Ectodermal cell (in vitro differentiated cells): ENCODE measurements around the gene RNH1.

ENCODE experiments used
- H3K27ac ChIP-seq: 2 replicates; pipeline ENCODE4 v1.7.0; 2013; ENCODE audit warnings: mild to moderate bottlenecking, low read depth, low read length; ENCODE audit not compliant: insufficient read depth, poor library complexity, severe bottlenecking
- H3K27me3 ChIP-seq: 2 replicates; pipeline ENCODE4 v1.7.0; 2013; ENCODE audit warnings: mild to moderate bottlenecking, low read length; ENCODE audit not compliant: insufficient read depth, control insufficient read depth, poor library complexity, severe bottlenecking
- H3K36me3 ChIP-seq: one replicate; pipeline ENCODE4 v1.7.0; 2013; ENCODE audit warnings: low read length; ENCODE audit not compliant: control insufficient read depth, insufficient read depth
- H3K4me1 ChIP-seq: one replicate; pipeline ENCODE4 v1.7.0; 2013; ENCODE audit warnings: low read length; ENCODE audit not compliant: control insufficient read depth, insufficient read depth
- H3K4me3 ChIP-seq: 2 replicates; pipeline ENCODE4 v1.7.0; 2013; ENCODE audit warnings: low read depth, low read length, control low read depth; ENCODE audit not compliant: insufficient read depth
- H3K9me3 ChIP-seq: 2 replicates; pipeline ENCODE4 v1.7.0; 2013; ENCODE audit warnings: mild to moderate bottlenecking, low read length, moderate library complexity; ENCODE audit not compliant: control insufficient read depth
- WGBS, 2 experiments: methylation state at CpG; one replicate each; pipeline ENCODE4 v1.1.7; 2013; ENCODE audit warnings: missing lambda C conversion rate in 2 of 2; 5-methylcytosine and 5-hydroxymethylcytosine counted together

The RNH1 gene

DNA sequence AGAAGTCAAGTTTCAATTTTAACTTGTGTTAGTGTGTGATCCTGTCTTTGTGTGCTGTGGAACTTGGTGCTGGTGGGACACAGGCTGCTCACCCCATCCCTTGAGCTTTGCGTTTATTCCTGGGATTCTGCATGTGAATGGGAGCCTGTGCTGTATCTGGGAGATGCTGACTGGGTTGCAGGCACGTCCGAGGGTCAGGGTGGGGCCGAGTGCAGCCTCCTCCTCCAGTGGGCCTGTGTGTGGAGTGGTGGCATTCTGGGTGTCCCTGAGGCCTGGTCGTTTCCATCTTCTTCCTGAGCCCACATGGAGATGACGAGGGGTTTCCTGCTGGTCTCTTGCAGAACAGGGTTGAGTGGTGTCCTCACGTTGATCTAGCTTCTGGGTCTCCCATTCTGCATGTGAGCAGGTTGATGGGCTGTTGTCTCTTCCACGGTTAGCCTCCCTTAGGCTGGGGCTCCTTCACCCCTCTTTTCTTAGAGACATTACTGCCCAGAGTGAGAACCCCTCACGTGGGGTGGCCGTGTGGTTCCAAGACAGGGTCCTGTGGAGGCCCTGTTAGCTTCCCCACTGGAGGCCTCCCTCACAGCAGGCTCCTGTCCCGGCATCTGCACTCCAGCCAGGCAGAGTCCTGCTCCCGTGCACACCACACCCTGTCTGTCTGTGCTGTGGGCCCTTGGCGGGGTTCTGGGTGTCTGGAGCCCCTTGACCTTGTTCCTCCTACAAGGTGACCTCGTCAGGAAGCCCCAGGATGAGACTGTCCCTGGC lies 52.1 kb downstream of the RNH1 start:
- Histone ChIP-seq H3K4me1 (peaks cover 7% of the 10 kb centered on the region), H3K4me3 (no peak overlapping the region), H3K27me3 (no peaks in the 10 kb centered on the region), H3K36me3 (peaks cover 2% of the 10 kb centered on the region), H3K27ac (no peak overlapping the region), H3K9me3 (no peaks in the 10 kb centered on the region)
- WGBS, 2 experiments, result 80% methylated on average over 14 of the region's 14 CpGs

DNA sequence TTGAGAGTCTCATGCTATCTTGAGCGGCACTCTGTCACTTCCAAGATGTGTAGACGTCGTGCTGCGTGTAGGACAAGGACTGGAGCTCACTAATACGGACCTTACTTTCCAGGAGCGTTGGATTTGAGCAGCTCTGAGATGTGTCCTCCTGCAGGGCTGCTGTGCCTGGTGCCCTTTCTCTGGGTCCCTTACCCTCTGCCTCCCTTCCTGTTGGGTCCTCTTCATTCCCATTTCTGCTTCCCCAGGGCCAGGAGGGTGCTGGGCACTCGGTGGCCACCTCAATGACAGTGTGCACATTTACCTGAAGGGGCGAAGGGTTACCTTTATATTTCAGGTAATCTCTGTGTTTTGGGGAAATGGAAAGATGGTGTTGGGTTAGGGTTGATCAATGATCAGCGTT lies 53.0 kb downstream of the RNH1 start:
- peaks cover 2% of the 10 kb centered on the region for H3K36me3 ChIP-seq
- H3K27ac ChIP-seq, result no peak overlapping the region
- peaks cover 7% of the 10 kb centered on the region for H3K4me1 ChIP-seq
- H3K27me3 ChIP-seq, result no peaks in the 10 kb centered on the region
- no peaks in the 10 kb centered on the region for H3K9me3 ChIP-seq
- 96% methylated on average over 9 of the region's 9 CpGs for WGBS, 2 experiments
- H3K4me3 ChIP-seq, result no peak overlapping the region

GRCh38 chr11:453564-453963 lies 53.5 kb downstream of the RNH1 start:
- H3K4me1 ChIP-seq, result peaks cover 10% of the 10 kb centered on the region
- H3K4me3 ChIP-seq, result no peak overlapping the region
- 94 to 96% methylated on average over 13 of the region's 13 CpGs for WGBS, 2 experiments
- peaks cover 2% of the 10 kb centered on the region for H3K36me3 ChIP-seq
- H3K27me3 ChIP-seq, result no peaks in the 10 kb centered on the region
- H3K27ac ChIP-seq, result no peak overlapping the region
- H3K9me3 ChIP-seq, result no peaks in the 10 kb centered on the region

DNA sequence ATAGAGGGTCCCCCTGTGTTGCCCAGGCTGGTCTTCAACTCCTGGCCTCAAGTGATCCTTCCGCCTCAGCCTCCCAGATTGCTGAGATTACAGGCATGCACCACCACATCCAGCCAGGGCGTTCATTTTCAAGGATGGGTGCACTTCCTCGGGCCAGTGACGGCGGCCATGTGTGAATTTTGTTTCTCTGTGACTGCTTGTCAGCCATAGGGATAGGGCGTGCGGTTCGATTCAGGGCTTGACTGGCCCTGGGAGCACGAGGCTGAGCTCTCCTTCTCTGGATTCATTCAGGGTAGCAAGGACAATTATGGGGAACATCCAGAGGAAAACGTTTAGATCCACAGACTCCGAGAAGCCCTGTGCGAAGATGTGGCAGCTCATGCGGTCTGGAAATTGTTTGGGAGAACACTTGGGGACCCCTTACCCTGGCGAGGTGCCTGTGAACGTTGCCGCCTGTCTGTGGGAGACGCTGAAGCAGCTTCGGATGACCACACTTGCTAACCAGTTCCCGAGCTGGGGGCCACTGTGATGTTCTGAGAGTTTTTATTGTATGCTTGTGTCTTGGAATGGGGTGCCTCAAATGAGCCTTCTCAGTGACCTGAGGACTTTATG lies 54.0 kb downstream of the RNH1 start:
- Histone ChIP-seq H3K27me3 (no peaks in the 10 kb centered on the region), H3K4me1 (peaks cover 10% of the 10 kb centered on the region), H3K27ac (no peak overlapping the region), H3K9me3 (no peaks in the 10 kb centered on the region), H3K36me3 (peaks cover 2% of the 10 kb centered on the region), H3K4me3 (no peak overlapping the region)
- 94 to 95% methylated on average over 19 of the region's 19 CpGs for WGBS, 2 experiments

DNA sequence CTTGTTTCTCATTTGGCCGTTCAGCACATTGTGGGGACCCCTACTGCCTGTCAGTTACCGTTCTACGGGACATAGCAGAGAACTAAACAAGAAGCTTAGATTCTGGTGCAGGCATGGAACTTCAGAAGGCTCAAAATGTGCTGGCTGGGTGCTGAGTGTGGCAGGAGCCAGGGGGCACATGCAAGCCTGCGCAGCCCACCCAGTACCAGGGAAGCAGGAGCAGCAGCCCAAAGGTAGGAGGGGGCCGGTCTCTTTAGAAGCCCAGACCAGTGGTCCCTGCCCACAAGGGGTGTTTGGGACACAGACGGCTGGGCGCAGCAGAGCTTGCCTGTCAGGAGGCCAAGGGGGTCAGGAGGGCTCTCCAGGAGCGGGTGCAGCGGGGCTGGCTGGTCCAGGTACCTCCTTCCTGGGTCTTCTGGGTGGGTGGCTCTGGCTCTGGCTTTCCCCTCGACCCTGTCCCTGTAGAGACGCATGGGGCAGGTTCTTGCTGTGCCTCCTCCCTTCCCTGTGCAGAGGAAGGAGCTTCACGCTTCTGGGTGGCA lies 54.8 kb downstream of the RNH1 start:
- Histone ChIP-seq H3K27me3 (no peaks in the 10 kb centered on the region), H3K4me1 (peaks cover 10% of the 10 kb centered on the region), H3K27ac (no peak overlapping the region), H3K36me3 (peaks cover 2% of the 10 kb centered on the region), H3K9me3 (no peaks in the 10 kb centered on the region), H3K4me3 (no peak overlapping the region)
- WGBS, 2 experiments, result 94 to 95% methylated on average over 12 of the region's 12 CpGs

DNA sequence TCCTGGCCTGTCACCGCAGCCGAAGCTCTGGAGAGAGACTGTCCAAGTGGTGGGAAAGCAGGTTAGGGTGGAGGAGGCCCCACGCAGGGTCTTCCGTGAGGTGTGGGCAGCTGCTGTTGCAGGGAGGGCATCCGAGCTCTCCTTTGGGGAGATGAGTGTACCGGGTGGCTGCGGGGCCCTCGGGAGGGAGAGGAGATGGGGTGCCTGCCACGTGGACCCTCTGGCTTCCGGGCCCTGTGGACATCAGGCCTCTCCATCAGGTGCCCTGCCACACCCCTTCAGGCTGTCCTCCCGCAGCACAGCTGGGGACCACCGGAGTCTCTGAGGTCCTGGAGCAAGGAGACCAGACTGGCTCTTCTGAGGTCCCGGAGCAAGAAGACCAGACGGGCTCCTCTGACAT lies 55.3 kb downstream of the RNH1 start:
- Histone ChIP-seq H3K27me3 (no peaks in the 10 kb centered on the region), H3K4me1 (peaks cover 10% of the 10 kb centered on the region), H3K9me3 (no peaks in the 10 kb centered on the region), H3K36me3 (peaks cover 2% of the 10 kb centered on the region), H3K27ac (no peak overlapping the region), H3K4me3 (no peak overlapping the region)
- WGBS, 2 experiments, result 93 to 94% methylated on average over 14 of the region's 14 CpGs

DNA sequence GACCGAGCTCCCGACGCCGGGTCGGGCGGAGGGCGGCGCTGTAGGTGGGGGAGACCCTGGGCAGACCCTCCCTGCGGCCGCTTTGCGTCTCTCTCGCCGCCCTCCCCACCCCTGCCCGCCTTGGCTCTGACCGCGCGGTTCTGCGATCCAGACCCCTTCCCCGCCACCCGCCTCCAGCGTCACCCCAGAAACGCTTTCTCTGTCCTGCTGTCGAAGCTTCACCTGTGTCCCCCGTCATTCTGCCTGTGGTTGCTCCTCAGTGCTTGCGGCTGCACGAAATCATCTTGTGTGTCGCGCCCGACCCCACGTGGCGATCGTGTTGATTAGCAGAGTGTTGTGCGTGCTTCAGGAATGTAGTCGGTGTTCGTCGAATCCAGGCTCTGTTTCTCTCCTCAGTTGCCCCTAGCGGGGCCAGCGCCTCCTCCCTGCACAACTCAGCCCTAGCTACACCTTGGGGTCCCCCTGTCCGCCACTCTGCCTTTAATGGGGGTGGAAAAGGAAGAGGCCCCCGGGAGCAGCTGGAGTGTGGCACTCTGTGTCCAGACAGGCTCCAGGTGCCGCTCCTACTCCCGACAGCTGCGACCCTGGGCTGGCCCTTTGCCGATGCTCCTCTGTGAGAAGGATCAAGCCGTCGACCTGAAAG lies 56.1 kb downstream of the RNH1 start:
- Histone ChIP-seq H3K4me1 (peaks cover 13% of the 10 kb centered on the region), H3K27me3 (no peaks in the 10 kb centered on the region), H3K4me3 (peak overlapping the region; percentile 96), H3K27ac (no peak overlapping the region), H3K9me3 (no peaks in the 10 kb centered on the region), H3K36me3 (peaks cover 2% of the 10 kb centered on the region)
- WGBS, 2 experiments, result 7 to 9% methylated on average over 46 of the region's 46 CpGs

DNA sequence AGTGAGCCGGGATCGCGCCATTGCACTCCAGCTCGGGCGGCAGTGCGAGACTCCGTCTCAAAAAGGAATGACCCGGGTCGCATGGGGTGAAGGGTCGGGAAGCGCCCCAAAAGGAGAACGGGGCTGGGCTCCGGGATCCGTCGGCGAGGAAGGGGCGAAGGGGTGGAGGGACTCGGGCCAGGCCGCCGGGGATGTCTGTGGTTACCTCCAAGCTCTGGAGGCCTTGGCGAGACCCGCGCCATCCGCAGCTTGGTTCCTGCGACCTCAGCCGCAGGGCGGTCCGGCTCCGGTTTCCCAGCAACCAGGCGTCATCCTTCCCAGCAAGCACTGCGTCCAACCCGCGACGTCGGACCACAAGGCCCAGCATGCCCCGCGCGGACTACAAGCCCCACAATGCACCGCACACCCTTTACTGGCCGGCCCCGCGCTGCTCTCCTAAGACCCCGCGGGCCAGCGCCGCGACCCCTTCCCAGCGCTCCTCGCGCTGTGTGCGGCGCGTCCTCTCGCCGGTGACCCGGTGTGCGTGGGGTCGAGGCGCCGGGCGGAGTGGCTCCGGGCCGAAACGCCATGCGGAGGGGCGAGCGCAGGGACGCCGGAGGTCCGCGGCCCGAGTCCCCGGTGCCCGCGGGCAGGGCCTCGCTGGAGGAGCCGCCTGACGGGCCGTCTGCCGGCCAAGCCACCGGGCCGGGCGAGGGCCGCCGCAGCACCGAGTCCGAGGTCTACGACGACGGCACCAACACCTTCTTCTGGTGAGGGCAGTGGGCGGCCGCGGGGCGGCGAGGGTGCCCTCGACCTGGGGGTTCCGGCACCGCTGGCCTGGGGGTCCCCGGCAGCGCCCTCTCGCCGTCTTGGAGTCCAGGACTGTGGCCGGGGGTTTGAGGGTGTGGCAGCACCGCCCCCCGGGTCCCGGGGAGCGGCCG lies 56.9 kb downstream of the RNH1 start, which contains the start of gene PTDSS2:
Gene PTDSS2, plus strand, starts transcription at position 391 of the 920 bp plus-strand sequence. Its CDS starts 177 bp downstream, at position 568.
- peaks cover 10% of the 10 kb centered on the region for H3K4me1 ChIP-seq
- peaks cover 2% of the 10 kb centered on the region for H3K36me3 ChIP-seq
- no peaks in the 10 kb centered on the region for H3K9me3 ChIP-seq
- H3K27ac ChIP-seq, result peak within 1 kb of the TSS; percentile 71
- no peaks in the 10 kb centered on the region for H3K27me3 ChIP-seq
- peak within 1 kb of the TSS; percentile 96 for H3K4me3 ChIP-seq
- WGBS, 2 experiments, result 2% methylated on average over 108 of the region's 108 CpGs

GRCh38 chr11:447923-448731 lies 58.9 kb downstream of the RNH1 start:
- peaks cover 2% of the 10 kb centered on the region for H3K36me3 ChIP-seq
- peak overlapping the region; percentile 84 for H3K4me3 ChIP-seq
- H3K27ac ChIP-seq, result peak overlapping the region; percentile 67
- 6 to 7% methylated on average over 53 to 55 of the region's 55 CpGs for WGBS, 2 experiments
- H3K27me3 ChIP-seq, result no peaks in the 10 kb centered on the region
- peaks cover 9% of the 10 kb centered on the region for H3K4me1 ChIP-seq
- no peaks in the 10 kb centered on the region for H3K9me3 ChIP-seq
